NCI-H526 (cell line): Measurements from ENCODE around the gene INPP5E.

Source experiments
- DNase-seq, 2 experiments: peaks; one replicate each; lab custom pipeline; 2025; lab: John Stamatoyannopoulos, UW

INPP5E gene

DNA sequence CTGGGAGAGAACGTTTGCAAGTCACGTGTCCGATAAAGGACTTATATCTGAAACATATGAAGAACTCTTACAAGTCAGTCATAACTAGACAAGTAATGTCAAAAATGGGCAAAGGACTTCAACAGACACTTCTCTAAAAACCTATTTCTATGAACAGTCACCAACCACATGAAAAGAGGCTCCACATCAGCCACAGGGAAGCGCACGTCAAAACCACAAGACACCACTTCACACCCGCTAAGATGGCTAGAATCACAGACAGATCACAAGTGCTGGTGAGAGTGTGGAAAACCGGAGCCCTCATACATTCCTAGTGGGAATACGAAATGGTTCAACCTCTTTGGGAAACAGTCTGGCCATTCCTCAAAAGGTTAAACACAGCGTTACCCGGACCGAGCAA, 54.6 kb downstream of the INPP5E start:
- no peak for DNase-seq

DNA sequence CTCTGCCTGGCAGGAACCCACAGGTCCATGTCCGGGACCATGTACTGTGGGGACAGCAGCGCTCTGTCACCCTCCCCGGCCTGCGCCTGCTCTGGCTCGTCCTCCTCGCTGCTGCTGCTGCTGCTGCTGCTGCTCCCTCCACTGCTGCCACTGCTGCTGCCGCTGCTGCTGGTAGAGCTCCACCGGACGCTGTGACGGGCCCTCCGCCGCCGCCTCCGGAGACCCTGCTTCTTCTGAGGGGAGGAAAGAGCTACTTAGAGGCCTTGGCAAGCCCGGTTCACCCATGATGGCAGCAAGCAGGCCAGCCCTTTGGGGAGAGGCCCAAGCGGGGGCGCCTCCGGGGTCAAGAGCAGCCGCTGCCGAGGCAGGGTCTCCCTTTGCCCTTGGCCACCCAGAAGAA, 56.2 kb downstream of the INPP5E start:
- DNase-seq: no peak

DNA sequence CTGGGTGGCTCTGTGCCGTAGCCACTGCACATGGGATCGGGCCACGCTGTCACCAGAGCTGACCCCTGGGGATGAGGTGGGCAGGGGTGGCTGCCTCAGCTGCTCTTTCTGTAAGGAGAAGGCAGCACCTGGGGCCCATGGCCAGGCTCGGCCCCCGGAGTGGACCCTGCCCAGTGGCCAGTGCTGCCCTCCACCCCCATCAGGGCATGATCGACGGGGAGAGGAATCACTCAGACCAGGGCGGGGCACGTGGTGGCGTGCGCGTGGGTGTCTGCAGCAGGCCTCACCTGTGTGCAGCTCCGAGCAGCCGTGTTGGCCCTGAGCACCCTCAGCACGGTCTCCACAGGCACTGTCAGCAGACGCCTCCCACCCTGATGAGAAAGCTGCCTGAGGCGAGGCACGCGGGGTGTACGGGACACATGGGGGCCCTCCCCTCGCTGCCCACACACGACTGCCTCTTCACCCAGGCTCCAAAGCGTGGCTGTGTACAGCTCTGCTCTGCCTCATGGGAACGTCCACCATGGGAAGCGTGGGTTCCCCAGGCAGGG, 57.6 kb downstream of the INPP5E start:
- no peak for DNase-seq

DNA sequence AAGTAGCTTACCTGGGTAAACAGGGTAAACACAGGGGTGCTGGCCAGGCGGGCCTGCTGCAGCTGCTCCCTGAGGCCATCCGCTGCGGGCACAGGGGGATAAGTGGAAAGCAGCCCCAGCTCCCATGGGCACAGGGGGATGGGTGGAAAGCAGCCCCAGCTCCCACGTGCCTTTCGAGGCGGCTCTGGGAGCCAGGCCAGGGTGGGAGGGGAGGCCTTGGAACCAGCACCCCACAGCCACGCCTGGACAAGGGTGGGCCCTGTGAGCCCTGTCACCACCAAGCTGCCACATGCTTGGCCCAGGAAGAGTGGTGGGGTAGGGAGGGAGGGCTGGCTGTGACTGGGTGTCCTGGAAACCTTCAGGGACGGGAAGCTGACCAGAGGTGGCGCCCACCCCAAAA, 58.3 kb downstream of the INPP5E start:
- no peak for DNase-seq

DNA sequence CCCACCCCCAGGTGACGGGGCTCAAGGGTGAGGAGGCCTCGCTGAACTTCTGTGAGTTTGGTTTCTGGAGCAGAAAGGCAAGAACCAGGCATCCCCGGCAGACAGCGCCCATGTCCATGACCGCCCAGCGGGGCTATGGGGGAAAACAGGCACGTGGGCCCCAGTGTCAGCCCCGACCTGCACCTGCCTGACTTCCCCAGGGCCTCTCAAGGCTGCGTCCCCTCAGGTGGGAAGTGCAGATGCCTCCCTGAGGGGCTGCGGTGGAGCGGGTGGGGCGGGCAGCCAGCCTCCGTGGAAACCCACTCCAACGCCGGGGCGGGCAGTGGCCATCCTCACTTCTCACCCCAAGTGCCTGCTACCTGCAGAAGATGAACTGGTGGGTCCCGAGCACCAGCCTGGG, 59.3 kb downstream of the INPP5E start:
- no peak for DNase-seq

DNA sequence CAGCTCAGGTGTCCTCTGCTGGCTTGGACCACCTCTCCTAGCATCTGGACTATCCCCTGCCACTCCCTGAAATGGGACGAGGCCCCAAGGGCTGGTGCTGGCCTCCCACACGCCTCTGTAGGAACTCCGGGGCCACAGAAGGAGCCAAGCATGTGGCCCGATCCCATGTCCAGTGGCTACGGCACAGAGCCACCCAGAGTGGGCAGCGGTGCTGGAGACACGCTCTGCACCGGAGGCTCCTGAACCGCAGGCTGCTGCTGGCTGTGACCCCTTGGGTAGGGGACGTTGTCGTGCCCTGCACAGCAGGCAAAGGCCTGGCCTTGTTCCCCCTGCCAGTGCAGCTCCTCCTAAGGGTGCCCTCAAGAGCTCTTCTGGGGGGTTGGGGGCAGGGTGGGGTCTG, 59.8 kb downstream of the INPP5E start:
- DNase-seq: no peak

DNA sequence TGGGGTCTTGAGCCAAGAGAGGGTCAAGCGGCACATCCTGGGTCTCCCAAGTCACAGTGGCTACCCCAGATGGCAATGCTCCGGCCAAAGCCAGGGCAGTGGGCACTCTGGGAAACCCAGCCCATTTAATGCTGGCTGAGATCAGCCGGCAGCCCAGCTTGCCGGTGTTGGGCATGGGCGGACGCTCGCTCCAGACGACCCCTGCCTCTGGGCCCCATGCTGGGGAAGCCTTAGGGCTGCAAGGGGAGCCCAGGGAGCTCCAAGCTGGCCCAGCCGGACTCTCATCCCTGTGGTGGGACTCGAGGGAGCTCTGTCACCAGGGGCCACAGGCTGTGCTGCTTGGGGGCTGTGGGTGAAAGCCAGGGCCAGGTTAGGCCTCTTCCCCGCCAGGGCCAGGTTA, 60.2 kb downstream of the INPP5E start:
- no peak for DNase-seq

DNA sequence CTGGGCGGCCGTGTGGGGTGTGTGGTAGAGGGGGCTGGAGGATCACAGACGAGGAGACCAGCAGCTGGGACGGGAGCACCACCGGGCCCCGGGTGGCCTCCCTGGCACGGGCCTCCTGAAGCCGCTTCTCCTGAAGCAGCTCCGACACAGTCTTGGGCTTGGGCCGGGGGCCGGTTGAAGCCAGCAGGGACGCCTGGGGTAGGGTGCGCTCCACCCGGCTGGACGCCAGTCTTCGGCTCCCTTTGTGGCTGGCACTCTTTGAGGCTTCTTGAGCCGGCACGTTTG, 60.7 kb downstream of the INPP5E start:
- DNase-seq: no peak
